WTC11 (cell line): ENCODE results near the gene CDH20.

Source experiments
- CBFB ChIP-seq: sonication (generic); formaldehyde crosslinking; IDR thresholded peaks from 2 replicates; pipeline ENCODE4 v1.8.1; 2022; ENCODE audit warnings: mild to moderate bottlenecking, low read depth, missing genetic modification reagents
- CREB1 ChIP-seq: sonication (generic); formaldehyde crosslinking; IDR thresholded peaks from 2 replicates; pipeline ENCODE4 v1.8.0; 2023; ENCODE audit warnings: mild to moderate bottlenecking, missing genetic modification reagents
- CREM ChIP-seq: sonication (generic); formaldehyde crosslinking; IDR thresholded peaks from 2 replicates; pipeline ENCODE4 v1.8.1; 2022; ENCODE audit warnings: mild to moderate bottlenecking, missing genetic modification reagents, moderate library complexity
- CTCF ChIP-seq: fragments of 200-600 bp; IDR thresholded peaks from 2 replicates; pipeline ENCODE4 v1.8.0; 2022; ENCODE audit warnings: antibody characterized with exemption
- E2F4 ChIP-seq: sonication (generic); formaldehyde crosslinking; IDR thresholded peaks from 2 replicates; pipeline ENCODE4 v1.8.1; 2022; ENCODE audit warnings: low read depth, mild to moderate bottlenecking, moderate library complexity, missing genetic modification reagents, borderline replicate concordance
- EMX1 ChIP-seq: fragments of 250-450 bp; sonication (Bioruptor Pico); IDR thresholded peaks from 2 replicates; pipeline ENCODE4 v1.8.0; 2021; ENCODE audit warnings: mild to moderate bottlenecking
- FOXK1 ChIP-seq: sonication (generic); formaldehyde crosslinking; IDR thresholded peaks from 2 replicates; pipeline ENCODE4 v1.8.0; 2022; ENCODE audit warnings: mild to moderate bottlenecking, moderate library complexity, missing genetic modification reagents
- GABPB1 ChIP-seq: sonication (generic); formaldehyde crosslinking; IDR thresholded peaks from 2 replicates; pipeline ENCODE4 v1.8.1; 2023; ENCODE audit warnings: mild to moderate bottlenecking, missing genetic modification reagents
- KAT7 ChIP-seq: sonication (generic); formaldehyde crosslinking; IDR thresholded peaks from 2 replicates; pipeline ENCODE4 v1.8.1; 2023; ENCODE audit warnings: missing genetic modification reagents, mild to moderate bottlenecking, borderline replicate concordance
- MXD4 ChIP-seq: fragments of 250-450 bp; sonication (Bioruptor Pico); IDR thresholded peaks from 2 replicates; pipeline ENCODE4 v1.8.0; 2021; ENCODE audit warnings: mild to moderate bottlenecking, moderate library complexity, borderline replicate concordance
- NR1H2 ChIP-seq: sonication (generic); formaldehyde crosslinking; IDR thresholded peaks from 2 replicates; pipeline ENCODE4 v1.9.0; 2021; ENCODE audit warnings: mild to moderate bottlenecking, moderate library complexity, missing genetic modification reagents
- TP53 ChIP-seq: sonication (generic); formaldehyde crosslinking; IDR thresholded peaks from 2 replicates; pipeline ENCODE4 v1.8.1; 2023; ENCODE audit warnings: mild to moderate bottlenecking, missing genetic modification reagents
- USF1 ChIP-seq: sonication (generic); formaldehyde crosslinking; IDR thresholded peaks from 2 replicates; pipeline ENCODE4 v1.8.0; 2022; ENCODE audit warnings: mild to moderate bottlenecking, missing genetic modification reagents
- ZNF263 ChIP-seq: sonication (generic); formaldehyde crosslinking; IDR thresholded peaks from 2 replicates; pipeline ENCODE4 v1.8.1; 2022; ENCODE audit warnings: low read depth, mild to moderate bottlenecking, moderate library complexity, missing genetic modification reagents

- no peak for TF ChIP-seq FOXK1
- TF ChIP-seq CTCF: no peak
- TF ChIP-seq EMX1 (CRISPR knock-in tag): no peak
- no peak for TF ChIP-seq ZNF263 (CRISPR knock-in tag)
- TF ChIP-seq NR1H2: no peak
- no peak for TF ChIP-seq CREB1 (CRISPR knock-in tag)
- TF ChIP-seq KAT7: no peak
- no peak for TF ChIP-seq E2F4
- TF ChIP-seq CBFB (CRISPR knock-in tag): no peak
- 0 out of 2 replicates have a peak, but pooled peaks have one; percentile 27 for TF ChIP-seq USF1 (CRISPR knock-in tag)
- no peak for TF ChIP-seq MXD4 (CRISPR knock-in tag)
- no peak for TF ChIP-seq CREM (CRISPR knock-in tag)
- TF ChIP-seq GABPB1 (CRISPR knock-in tag): no peak
- no peak for TF ChIP-seq TP53 (CRISPR knock-in tag)
Observed at GRCh38 chr18:61575419-61575818, 242.2 kb downstream of the CDH20 start.
